GM12864 (cell line): Measurements from ENCODE around the gene UNC45A.

Experiments used
- DNase-seq: peaks from one replicate; pipeline ENCODE4 v3.0.0-alpha.2; 2011; ENCODE audit warnings: low read depth
- H3K4me3 ChIP-seq: 2 replicates; pipeline ENCODE4 v1.5.1; 2011; ENCODE audit warnings: mild to moderate bottlenecking, low read depth, low read length, control low read depth
- CTCF ChIP-seq: IDR thresholded peaks from 2 replicates; pipeline ENCODE4 v1.5.1; 2011; ENCODE audit warnings: low read depth, mild to moderate bottlenecking, moderate library complexity, low read length, control low read depth, inconsistent platforms; ENCODE audit errors: missing control alignments

Gene UNC45A

GRCh38 chr15:90914305-90915080 is 20.6 kb upstream of the UNC45A start:
- no peak overlapping the region for H3K4me3 ChIP-seq
- no peak for DNase-seq
- no peak for TF ChIP-seq CTCF

GRCh38 chr15:90915216-90915807 is 19.8 kb upstream of the UNC45A start:
- DNase-seq = no peak
- no peak overlapping the region for H3K4me3 ChIP-seq
- no peak for TF ChIP-seq CTCF

- DNase-seq = no peak
- no peak overlapping the region for H3K4me3 ChIP-seq
- TF ChIP-seq CTCF = no peak
Observed at GRCh38 chr15:90915808-90916440, 19.2 kb upstream of the UNC45A start.

- no peak for DNase-seq
- no peak overlapping the region for H3K4me3 ChIP-seq
- TF ChIP-seq CTCF = no peak
Observed at GRCh38 chr15:90916461-90916860, 18.6 kb upstream of the UNC45A start.

GRCh38 chr15:90917569-90917968 is 17.5 kb upstream of the UNC45A start:
- DNase-seq = no peak
- no peak for TF ChIP-seq CTCF
- no peak overlapping the region for H3K4me3 ChIP-seq

DNA sequence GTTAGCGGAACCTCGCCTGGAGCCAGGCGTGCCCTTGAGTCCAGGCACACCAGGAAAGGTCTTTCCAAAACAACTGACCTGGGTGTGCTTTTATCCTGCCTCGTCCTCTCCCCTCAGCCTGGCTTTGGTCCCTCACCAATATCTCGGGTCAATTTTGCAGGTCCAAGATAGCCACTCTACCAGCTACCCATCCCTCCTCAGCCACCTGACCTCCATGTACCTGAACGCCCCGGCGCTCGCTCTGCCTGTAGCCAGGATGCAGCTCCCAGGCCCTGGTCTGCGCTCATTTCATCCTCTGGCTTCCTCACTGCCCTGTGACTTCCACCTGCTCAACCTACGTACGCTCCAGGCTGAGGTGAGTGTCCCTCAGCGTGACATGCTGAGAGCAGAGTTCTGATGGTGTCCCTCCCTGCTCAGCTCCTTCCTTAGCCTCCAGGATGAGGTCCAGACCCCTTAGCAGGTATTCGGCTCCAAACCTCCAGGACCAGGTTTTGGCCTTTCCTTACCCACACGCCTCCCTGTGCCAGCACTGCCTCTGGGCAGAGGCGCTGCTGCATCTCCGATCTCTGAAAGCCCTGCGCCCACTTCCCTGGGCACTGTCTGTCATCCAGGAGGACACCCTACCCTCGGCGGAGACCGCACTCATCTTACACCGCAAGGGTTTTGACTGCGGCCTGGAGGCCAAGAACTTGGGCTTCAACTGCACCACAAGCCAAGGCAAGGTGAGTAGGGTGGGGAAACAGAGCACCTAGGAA is 16.9 kb upstream of the UNC45A start:
- no peak for DNase-seq
- no peak overlapping the region for H3K4me3 ChIP-seq
- TF ChIP-seq CTCF = no peak
